GM18858 (cell line): Measurements from ENCODE around the gene ACRV1.
"Not testable (repeated sequence)": the region's sequence is repeated elsewhere in the genome, so short reads cannot be mapped to it uniquely, and the experiment has no call there.

Experiments
- ATAC-seq: cut with Tn5 transposase; IDR thresholded peaks from one replicate; pipeline ENCODE4 v1.9.1; 2021; ENCODE audit not compliant: unreplicated experiment

ACRV1 gene

GRCh38 chr11:125680747-125681146 is at the start of gene ACRV1:
Gene ACRV1 (minus strand): TSS chr11:125680847. CDS start chr11:125680780, 67 bp downstream.
- no peak for ATAC-seq

- no peak for ATAC-seq
These were observed 48.3 kb upstream of the ACRV1 start for GRCh38 chr11:125728969-125729368.

GRCh38 chr11:125724125-125724524 is 43.5 kb upstream of the ACRV1 start:
- no peak for ATAC-seq

GRCh38 chr11:125720781-125721180 is 40.1 kb upstream of the ACRV1 start:
- ATAC-seq, result no peak

DNA sequence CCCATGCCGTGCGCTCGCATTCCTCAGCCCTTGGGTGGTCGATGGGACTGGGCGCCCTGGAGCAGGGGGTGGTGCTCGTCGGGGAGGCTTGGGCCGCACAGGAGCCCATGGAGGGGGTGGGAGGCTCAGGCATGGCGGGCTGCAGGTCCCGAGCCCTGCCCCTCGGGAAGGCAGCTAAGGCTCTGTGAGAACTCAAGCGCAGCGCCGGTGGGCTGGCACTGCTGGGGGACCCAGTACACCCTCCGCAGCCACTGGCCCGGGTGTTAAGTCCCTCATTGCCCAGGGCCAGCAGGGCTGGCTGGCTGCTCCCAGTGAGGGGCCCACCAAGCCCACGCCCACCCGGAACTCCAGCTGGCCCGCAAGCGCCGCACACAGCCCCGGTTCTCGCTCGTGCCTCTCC is 24.0 kb upstream of the ACRV1 start:
- ATAC-seq, result not testable (repeated sequence)

DNA sequence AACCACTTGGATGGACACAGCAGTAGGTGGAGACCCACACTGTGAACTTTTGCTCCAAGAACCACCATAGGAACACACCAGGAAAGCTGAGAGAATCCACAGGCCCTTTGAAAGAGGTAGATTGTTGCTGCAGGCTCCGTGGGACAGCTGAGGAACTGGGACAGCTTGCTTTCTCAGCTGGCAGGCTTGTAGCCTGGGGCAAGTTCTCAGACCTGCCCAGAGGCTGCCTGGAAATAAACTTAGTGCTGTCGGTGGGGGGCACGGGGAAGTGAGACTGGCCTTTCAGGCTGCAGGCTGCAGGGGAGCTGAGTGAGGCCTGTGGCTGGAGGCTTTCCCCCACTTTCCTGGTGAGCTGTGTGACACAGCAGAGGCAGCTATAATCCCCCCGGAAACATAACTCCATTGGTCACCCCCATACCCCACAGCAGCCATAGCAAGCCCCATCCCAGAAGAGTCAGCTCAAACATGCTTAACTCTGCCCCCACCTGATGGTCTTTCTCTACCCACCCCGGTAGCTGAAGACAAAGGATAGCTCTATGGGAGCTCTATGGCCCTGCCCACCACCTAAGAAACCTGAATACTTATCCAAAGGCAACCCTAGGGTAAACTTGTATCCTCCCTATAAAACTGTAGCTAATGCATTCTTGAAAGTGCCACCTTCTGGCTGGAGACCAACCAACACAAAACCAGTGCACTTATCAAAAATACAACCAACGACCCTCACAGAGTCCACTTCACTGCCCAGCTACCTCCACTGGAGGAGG is 21.4 kb upstream of the ACRV1 start:
- no peak for ATAC-seq

DNA sequence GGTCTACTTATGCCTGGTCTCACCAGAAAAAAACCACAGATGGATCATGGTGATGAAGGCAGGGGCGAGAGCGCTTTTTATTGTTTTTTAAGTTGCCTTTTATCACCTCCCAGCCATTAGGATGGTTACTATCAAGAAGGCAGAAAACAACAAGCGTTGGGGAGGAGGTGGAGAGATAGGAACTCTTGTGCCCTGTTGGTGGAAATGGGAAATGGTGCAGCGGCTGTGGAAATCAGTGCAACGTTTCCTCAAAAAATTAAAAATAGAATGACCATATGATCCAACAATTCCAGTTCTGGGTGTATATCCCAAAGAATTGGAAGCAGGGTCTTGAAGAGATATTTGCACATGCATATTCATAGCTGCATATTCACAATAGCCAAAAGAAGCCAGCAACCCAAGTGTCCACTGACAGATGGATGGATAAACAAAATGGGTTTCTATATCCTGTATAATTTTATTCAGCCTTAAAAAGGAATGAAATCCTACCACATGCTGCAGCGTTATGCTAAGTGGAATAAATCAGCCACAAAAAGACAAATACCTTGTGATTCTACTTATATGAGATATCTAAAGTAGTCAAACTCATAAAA is 20.5 kb upstream of the ACRV1 start:
- ATAC-seq, result no peak

DNA sequence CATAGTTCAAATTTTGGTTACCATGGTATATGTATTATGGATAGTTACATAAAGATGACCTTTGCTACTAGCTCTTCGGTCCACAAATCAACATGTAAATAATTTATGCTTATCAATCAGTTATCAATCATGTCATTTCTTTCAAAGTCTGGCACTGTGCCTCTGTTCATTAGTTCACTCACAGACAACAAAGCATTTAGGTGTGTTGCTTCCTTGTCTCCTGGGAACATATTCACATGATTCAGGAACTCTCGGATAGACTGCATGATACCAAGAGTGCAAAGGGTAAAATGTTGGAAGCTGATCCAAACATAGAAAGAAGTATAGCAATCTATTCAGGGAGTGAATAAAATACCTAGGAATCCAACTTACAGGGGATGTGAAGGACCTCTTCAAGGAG is 14.3 kb upstream of the ACRV1 start:
- ATAC-seq, result no peak

DNA sequence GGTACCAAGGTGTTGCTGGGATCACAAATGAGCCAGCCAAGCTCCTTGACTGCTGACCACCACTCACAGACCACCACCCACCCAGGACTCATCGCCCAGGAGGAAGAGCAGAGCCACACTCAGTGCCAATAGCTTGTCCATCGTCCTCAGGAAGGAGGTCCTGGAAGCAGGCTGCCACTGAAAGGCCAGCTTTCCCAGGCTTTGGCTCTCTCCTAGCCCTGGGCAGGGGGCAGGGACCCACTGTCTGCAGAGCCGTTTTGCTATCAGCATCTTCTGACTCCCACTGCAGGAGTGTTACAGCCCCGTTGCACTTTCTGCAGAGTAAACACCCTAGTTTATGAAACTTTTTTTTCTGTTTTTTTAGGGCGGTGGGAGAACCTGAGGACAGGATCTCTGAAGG is 12.2 kb upstream of the ACRV1 start:
- no peak for ATAC-seq

- ATAC-seq, result no peak
These were observed 9.4 kb upstream of the ACRV1 start for GRCh38 chr11:125690006-125690405.

GRCh38 chr11:125689274-125689859 is 8.7 kb upstream of the ACRV1 start:
- ATAC-seq, result no peak

DNA sequence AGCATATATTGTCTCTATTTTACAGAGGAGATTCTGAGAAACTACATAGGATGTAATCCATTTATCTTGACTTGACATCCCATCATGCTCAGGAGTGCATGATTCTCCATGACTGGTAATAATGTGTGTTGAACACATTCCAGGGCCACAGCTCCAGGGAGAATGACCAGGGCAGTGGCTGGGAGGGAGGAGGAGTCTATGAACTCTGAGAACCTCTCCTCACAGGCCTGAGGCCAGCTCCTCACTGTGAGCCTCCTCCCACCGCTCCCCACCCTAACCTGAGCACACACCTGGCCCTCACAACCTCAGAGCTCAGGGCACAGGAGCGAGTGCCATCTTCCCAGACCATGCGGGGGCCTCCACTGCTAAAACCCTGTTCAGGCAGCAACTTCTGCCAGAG is 8.0 kb upstream of the ACRV1 start:
- ATAC-seq, result no peak

- ATAC-seq, result no peak
These were observed 7.4 kb upstream of the ACRV1 start for GRCh38 chr11:125688066-125688465.

- ATAC-seq, result no peak
These were observed 4.6 kb upstream of the ACRV1 start for GRCh38 chr11:125685228-125685627.

GRCh38 chr11:125679837-125680236 is 810 bp downstream of the ACRV1 start:
- no peak for ATAC-seq

GRCh38 chr11:125679397-125679796 is 1.2 kb downstream of the ACRV1 start:
- ATAC-seq, result no peak

DNA sequence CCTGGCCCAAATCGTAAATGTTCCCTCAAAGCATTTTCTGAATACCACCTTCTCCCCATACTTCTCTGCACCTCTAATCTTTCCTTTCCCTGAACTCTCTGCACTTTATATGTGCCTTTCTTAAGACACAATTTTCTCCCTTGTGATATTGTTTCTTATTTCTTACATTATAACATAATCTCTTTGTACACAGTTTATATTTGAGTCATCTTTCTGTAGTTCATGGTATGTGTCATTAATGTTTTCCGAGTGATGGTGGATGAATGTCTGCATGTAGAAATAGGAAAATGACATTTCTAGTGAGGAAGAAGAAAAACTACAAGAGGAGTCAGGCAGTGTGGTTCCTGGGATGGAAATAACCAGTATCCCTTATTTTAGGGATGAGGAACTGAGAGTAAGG is 5.5 kb downstream of the ACRV1 start:
- ATAC-seq, result no peak

GRCh38 chr11:125674210-125674609 is 6.4 kb downstream of the ACRV1 start:
- ATAC-seq, result no peak

DNA sequence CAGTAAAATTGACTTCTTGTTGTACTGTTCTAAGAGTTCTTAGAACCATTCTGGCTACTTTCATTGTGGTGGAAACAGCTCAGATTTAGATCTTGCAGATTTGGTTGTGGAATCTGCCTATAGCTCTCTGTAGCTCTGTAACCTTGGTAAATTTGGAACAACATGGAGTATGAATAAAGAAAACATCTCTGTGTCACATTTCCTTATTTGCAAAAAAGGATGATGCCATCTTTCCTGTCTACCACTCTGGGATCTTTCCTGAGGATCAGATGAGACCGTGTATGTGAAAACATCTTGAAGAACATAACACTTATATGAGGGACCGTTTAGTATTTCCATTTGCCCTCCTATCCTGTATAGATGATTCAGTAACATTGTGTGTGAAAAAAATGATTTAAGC is 9.1 kb downstream of the ACRV1 start:
- ATAC-seq, result no peak

DNA sequence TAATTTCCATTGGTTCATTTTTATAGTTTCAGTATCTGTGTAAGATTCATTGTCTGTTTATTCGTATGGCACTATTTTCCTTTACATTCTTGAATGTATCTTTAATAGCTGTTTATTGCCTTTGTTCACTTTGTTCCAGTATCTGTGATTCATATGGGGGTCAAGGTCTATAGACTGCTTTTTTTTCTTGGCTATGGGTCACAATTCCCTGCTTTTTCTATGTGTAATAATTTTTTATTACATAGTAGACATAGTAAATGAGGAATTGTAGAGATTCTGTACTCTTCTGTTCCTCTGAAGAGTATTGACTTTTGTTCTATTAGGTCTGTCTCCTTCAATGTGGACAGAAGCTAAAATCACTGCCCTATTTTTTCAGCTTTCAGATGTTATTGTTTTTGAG is 10.5 kb downstream of the ACRV1 start:
- ATAC-seq, result no peak

DNA sequence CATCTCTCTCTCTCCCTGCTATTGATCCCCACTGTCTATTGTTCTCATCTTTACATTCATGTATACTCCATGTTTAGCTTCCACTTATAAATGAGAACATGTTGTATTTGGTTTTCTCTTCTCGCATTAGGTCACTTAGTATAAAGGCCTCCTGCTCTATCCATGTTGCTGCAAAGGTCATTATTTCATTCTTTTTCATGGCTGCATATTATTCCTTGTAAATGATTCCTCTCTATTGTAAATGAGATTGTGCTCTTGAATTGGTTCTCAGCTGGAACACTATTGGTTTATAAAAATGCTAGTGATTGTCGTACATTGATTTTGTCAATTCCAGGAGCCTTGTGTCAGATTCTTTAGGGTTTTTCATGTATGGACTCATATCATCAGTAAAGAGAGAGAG is 13.5 kb downstream of the ACRV1 start:
- ATAC-seq, result no peak

DNA sequence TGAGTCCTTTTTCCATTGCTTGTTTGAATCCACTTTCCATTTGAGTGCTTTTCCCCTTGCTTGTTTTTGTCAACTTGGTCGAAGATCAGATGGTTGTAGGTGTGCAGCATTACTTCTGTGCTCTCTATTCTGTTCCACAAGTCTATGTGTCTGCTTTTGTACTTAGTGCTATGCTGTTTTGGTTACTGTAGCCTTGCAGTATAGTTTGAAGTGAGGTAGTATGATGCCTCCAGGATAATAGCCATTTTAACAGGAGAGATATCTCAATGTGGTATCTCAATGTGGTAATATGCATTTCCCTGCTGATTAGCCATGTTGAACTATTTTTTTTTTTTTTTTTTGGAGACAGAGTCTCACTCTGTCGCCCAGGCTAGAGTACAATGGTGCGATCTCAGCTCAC is 16.7 kb downstream of the ACRV1 start:
- no peak for ATAC-seq
